Mucosa of rectum (tissue), 2 donors: ENCODE measurements around the gene CTU1.

Experiments used
- H3K27ac ChIP-seq, 2 donors: one replicate each; pipeline ENCODE4 v1.7.0; 2013; ENCODE audit warnings: inconsistent platforms in 2 of 2, low read depth in 2 of 2, low read length in 2 of 2
- H3K27me3 ChIP-seq, 2 donors: one replicate each; pipeline ENCODE4 v1.7.0; 2013; ENCODE audit warnings: low read length in 2 of 2; ENCODE audit not compliant: control insufficient read depth in 2 of 2, insufficient read depth in 2 of 2
- H3K36me3 ChIP-seq, 2 donors: one replicate each; pipeline ENCODE4 v1.7.0; 2013; ENCODE audit warnings: low read length in 2 of 2; ENCODE audit not compliant: control insufficient read depth in 2 of 2, insufficient read depth in 2 of 2
- H3K4me1 ChIP-seq, 2 donors: one replicate each; pipeline ENCODE4 v1.7.0; 2013; ENCODE audit warnings: low read length in 2 of 2, mild to moderate bottlenecking in 1 of 2; ENCODE audit not compliant: control insufficient read depth in 2 of 2, insufficient read depth in 2 of 2
- H3K4me3 ChIP-seq, 2 donors: one replicate each; pipeline ENCODE4 v1.7.0; 2013; ENCODE audit warnings: low read length in 2 of 2
- H3K9ac ChIP-seq, 2 donors: one replicate each; pipeline ENCODE4 v1.7.0; 2013; ENCODE audit warnings: low read length in 2 of 2, low read depth in 1 of 2, mild to moderate bottlenecking in 1 of 2
- H3K9me3 ChIP-seq, 2 donors: one replicate each; pipeline ENCODE4 v1.7.0; 2013; ENCODE audit warnings: low read length in 2 of 2; ENCODE audit not compliant: control insufficient read depth in 2 of 2
- donor health status: healthy.
- donor health status: Normal muscosa, but diverticular disease.

Gene CTU1

DNA sequence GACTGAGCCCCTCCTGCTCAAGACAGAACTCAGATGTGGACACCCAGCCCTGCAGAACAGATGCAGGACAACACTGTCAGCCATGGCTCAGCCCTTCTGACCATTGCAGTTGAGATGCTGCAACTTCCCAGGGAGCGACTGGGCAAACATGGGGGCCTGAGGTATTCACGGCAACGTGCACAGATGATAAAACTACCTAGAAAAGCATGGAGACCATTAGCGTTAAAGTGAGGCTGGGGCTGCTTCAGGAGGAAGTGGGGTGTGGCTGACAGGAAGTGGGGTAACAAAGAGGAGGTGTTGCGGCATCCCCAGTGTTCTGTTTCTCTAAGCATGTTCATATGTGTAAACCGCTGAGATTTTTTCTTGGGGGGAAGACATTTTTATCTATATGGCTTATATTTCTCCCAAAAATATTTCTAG, 15.2 kb upstream of the CTU1 start:
- H3K9ac ChIP-seq: no peak overlapping the region
- no peak overlapping the region for H3K4me3 ChIP-seq
- H3K27ac ChIP-seq: peak overlapping the region in 1 of 2 donors; percentile 16
- no peaks in the 10 kb centered on the region for H3K9me3 ChIP-seq
- H3K27me3 ChIP-seq: no peaks in the 10 kb centered on the region
- H3K4me1 ChIP-seq: peaks cover 4 to 9% of the 10 kb centered on the region in 2 donors
- no peaks in the 10 kb centered on the region for H3K36me3 ChIP-seq

GRCh38 chr19:51122112-51122981, 14.1 kb upstream of the CTU1 start:
- Histone ChIP-seq H3K27ac (peak overlapping the region in 1 of 2 donors; percentile 16), H3K9me3 (no peaks in the 10 kb centered on the region), H3K27me3 (no peaks in the 10 kb centered on the region), H3K9ac (no peak overlapping the region), H3K4me3 (no peak overlapping the region), H3K4me1 (peaks cover 0 to 6% of the 10 kb centered on the region in 2 donors), H3K36me3 (no peaks in the 10 kb centered on the region)

GRCh38 chr19:51121257-51121656, 13.0 kb upstream of the CTU1 start:
- Histone ChIP-seq H3K9ac (no peak overlapping the region), H3K27ac (no peak overlapping the region), H3K36me3 (no peaks in the 10 kb centered on the region), H3K4me1 (peaks cover 0 to 6% of the 10 kb centered on the region in 2 donors), H3K27me3 (no peaks in the 10 kb centered on the region), H3K9me3 (no peaks in the 10 kb centered on the region), H3K4me3 (no peak overlapping the region)

- Histone ChIP-seq H3K9ac (no peak overlapping the region), H3K36me3 (no peaks in the 10 kb centered on the region), H3K27me3 (no peaks in the 10 kb centered on the region), H3K4me3 (no peak overlapping the region), H3K9me3 (no peaks in the 10 kb centered on the region), H3K27ac (no peak overlapping the region), H3K4me1 (peaks cover 0 to 6% of the 10 kb centered on the region in 2 donors)
These were observed 12.0 kb upstream of the CTU1 start for GRCh38 chr19:51120160-51120559.

DNA sequence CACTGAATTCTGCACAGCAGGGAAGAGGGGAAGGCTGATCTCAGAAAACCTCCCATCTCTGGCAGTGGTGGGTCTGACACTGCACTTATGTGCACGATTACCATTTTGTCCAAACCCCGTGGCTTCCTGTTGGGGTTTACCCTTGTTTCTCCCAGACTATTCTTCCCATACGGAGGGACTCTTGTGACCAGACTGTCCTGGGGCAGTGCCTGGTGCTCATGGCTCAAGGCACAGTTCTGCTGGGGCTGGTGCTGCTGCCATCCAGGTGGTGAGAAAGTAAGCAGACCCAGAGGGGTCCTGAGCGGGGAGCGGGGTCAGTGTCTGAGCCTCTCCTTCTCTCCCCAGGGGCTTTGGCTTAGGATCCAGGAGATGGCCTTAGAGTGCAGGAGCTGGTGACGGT, 11.4 kb upstream of the CTU1 start:
- Histone ChIP-seq H3K9me3 (no peaks in the 10 kb centered on the region), H3K27me3 (no peaks in the 10 kb centered on the region), H3K27ac (peak overlapping the region in 1 of 2 donors; percentile 9), H3K9ac (no peak overlapping the region), H3K4me1 (peaks cover 0 to 6% of the 10 kb centered on the region in 2 donors), H3K4me3 (no peak overlapping the region), H3K36me3 (no peaks in the 10 kb centered on the region)

DNA sequence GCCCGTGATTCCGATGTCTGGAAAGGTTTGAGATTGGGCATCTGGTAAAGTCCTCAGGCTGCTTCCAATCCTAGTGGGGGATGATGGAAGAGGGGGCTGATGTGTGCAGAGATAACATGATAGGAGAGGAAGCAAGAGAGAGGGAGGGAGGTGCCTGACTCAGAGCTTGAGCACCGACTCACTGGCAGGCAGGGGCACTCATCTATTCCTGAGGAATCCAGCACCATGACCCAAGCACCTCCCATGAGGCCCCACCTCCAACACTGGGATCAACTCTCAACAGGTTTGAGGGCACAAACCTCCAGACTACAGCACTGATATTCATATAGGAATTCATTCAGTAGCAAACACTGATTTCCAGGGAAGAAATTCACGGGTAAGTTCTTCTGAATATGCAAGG, 10.9 kb upstream of the CTU1 start:
- Histone ChIP-seq H3K27ac (no peak overlapping the region), H3K9ac (no peak overlapping the region), H3K27me3 (no peaks in the 10 kb centered on the region), H3K9me3 (no peaks in the 10 kb centered on the region), H3K4me1 (peaks cover 0 to 3% of the 10 kb centered on the region in 2 donors), H3K36me3 (no peaks in the 10 kb centered on the region), H3K4me3 (no peak overlapping the region)

DNA sequence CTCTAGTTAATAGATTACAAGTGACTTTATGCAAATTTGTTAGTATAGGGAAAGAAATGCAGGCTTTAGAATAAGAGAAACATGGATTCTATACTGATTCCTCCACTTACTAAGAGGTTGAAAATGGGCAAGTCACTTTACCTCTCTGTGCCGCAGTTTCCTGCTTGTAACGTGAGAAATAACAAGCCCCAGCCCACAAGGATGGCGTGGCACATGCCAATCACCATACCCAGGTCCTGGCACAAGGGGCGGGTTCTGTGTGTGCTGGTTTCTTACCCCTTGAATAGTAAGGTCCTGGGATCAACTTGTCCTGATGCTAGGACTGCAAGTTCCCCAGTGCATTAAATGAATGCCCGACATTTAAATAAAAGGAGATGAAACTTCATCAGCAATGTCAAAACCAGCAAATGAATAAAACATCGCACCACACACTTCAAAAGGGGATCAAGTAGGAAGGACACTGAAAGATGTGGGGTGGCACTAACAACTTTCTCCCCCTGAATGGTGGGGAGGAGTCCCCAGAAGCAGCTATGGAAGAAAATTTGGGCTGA, 8.6 kb upstream of the CTU1 start:
- Histone ChIP-seq H3K9me3 (no peaks in the 10 kb centered on the region), H3K4me1 (no peaks in the 10 kb centered on the region), H3K36me3 (no peaks in the 10 kb centered on the region), H3K27ac (no peak overlapping the region), H3K4me3 (no peak overlapping the region), H3K27me3 (peaks cover 0 to 2% of the 10 kb centered on the region in 2 donors), H3K9ac (no peak overlapping the region)

GRCh38 chr19:51114087-51114729, 6.0 kb upstream of the CTU1 start:
- H3K27me3 ChIP-seq: peaks cover 2 to 5% of the 10 kb centered on the region in 2 donors

GRCh38 chr19:51111606-51112005, 3.4 kb upstream of the CTU1 start:
- no peak overlapping the region for H3K9ac ChIP-seq
- no peak overlapping the region for H3K4me3 ChIP-seq
- H3K27ac ChIP-seq: no peak overlapping the region
- no peaks in the 10 kb centered on the region for H3K36me3 ChIP-seq
- peaks cover 7 to 13% of the 10 kb centered on the region in 2 donors for H3K4me1 ChIP-seq
- no peaks in the 10 kb centered on the region for H3K9me3 ChIP-seq
- H3K27me3 ChIP-seq: peaks cover 2 to 5% of the 10 kb centered on the region in 2 donors

More at GRCh38 chr19:51114087-51114729, 6.0 kb upstream of the CTU1 start:
- Histone ChIP-seq H3K4me1 (no peaks in the 10 kb centered on the region), H3K4me3 (no peak overlapping the region), H3K36me3 (no peaks in the 10 kb centered on the region), H3K9ac (no peak overlapping the region), H3K9me3 (no peaks in the 10 kb centered on the region), H3K27ac (no peak overlapping the region)

GRCh38 chr19:51110666-51110971, 2.4 kb upstream of the CTU1 start:
- Histone ChIP-seq H3K9me3 (no peaks in the 10 kb centered on the region), H3K27me3 (peaks cover 2 to 5% of the 10 kb centered on the region in 2 donors), H3K4me1 (peaks cover 7 to 13% of the 10 kb centered on the region in 2 donors), H3K4me3 (no peak overlapping the region), H3K9ac (no peak overlapping the region), H3K27ac (no peak overlapping the region), H3K36me3 (no peaks in the 10 kb centered on the region)
